ENCODE measurements around the gene NUDT4. TPM values are rescaled to one million over a fixed set of nuclear protein-coding genes. Genes with fewer than 3 reads are reported as not detected.

The NUDT4 gene
- total RNA-seq, 1 donor from 2014 or later = 60.2 TPM

DNA sequence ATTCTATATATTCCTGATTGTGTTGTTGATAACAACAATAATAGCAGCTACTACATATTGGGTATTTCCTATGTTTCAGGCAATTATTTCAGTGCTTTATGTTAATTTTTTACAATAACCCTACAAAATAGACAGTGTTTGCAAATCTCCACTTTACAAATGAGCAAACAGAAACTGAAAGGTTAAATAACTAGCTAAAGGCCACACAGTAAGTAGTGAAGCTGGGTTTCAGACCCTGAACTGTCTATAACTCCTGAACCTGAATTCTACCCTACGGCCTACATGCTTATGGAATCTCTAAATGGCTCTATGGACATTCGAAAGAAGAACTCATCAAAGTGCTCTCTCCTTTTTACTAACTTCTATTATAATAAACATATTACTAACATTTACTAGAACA lies 19.7 kb upstream of the NUDT4 start:
- H3K27me3 ChIP-seq (ENCODE audit: insufficient read depth, low read length) = no peaks in the 10 kb centered on the region
- H3K4me2 ChIP-seq (ENCODE audit: low read length) = no peak overlapping the region
- no peaks in the 10 kb centered on the region for H3K36me3 ChIP-seq (ENCODE audit: insufficient read depth, low read length)
- peaks cover 1% of the 10 kb centered on the region for H3K9me3 Mint-ChIP-seq (ENCODE audit: unreplicated experiment)
- no peak overlapping the region for H3K27ac Mint-ChIP-seq (ENCODE audit: unreplicated experiment)
- no peaks in the 10 kb centered on the region for H3K4me1 ChIP-seq (ENCODE audit: insufficient read depth, low read length)
- TF ChIP-seq, protein P1, sequence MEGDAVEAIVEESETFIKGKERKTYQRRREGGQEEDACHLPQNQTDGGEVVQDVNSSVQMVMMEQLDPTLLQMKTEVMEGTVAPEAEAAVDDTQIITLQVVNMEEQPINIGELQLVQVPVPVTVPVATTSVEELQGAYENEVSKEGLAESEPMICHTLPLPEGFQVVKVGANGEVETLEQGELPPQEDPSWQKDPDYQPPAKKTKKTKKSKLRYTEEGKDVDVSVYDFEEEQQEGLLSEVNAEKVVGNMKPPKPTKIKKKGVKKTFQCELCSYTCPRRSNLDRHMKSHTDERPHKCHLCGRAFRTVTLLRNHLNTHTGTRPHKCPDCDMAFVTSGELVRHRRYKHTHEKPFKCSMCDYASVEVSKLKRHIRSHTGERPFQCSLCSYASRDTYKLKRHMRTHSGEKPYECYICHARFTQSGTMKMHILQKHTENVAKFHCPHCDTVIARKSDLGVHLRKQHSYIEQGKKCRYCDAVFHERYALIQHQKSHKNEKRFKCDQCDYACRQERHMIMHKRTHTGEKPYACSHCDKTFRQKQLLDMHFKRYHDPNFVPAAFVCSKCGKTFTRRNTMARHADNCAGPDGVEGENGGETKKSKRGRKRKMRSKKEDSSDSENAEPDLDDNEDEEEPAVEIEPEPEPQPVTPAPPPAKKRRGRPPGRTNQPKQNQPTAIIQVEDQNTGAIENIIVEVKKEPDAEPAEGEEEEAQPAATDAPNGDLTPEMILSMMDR (IDR thresholded peaks at IDR 0.05; ENCODE audit: insufficient read depth, low read depth, low read length) = no peak
- TF ChIP-seq EZH2 (IDR thresholded peaks at IDR 0.05; ENCODE audit: insufficient read depth, low read length) = no peak
- H3K79me2 ChIP-seq (ENCODE audit: insufficient read depth, low read length) = no peaks in the 10 kb centered on the region
- no peaks in the 10 kb centered on the region for H4K20me1 ChIP-seq (ENCODE audit: insufficient read depth, low read length)
- H3K4me3 Mint-ChIP-seq (ENCODE audit: unreplicated experiment) = no peak overlapping the region
- H3K9me3 ChIP-seq (ENCODE audit: insufficient read depth, low read depth, low read length) = no peaks in the 10 kb centered on the region
- no peak overlapping the region for H3K9ac ChIP-seq (ENCODE audit: low read length)
- no peak overlapping the region for H2AFZ ChIP-seq (ENCODE audit: low read depth, low read length)
- no peaks in the 10 kb centered on the region for H3K36me3 Mint-ChIP-seq (ENCODE audit: low read depth, unreplicated experiment)
- H3K27ac ChIP-seq (ENCODE audit: low read depth, low read length) = no peak overlapping the region
- H3K27me3 Mint-ChIP-seq (ENCODE audit: low read depth, unreplicated experiment) = no peaks in the 10 kb centered on the region
- no peak for FAIRE-seq
- H3K4me3 ChIP-seq (ENCODE audit: insufficient read depth, low read depth, low read length) = no peak overlapping the region
- H3K4me1 Mint-ChIP-seq (ENCODE audit: low read depth, unreplicated experiment) = peaks cover 3% of the 10 kb centered on the region
- no peak for DNase-seq (ENCODE audit: low read depth)

DNA sequence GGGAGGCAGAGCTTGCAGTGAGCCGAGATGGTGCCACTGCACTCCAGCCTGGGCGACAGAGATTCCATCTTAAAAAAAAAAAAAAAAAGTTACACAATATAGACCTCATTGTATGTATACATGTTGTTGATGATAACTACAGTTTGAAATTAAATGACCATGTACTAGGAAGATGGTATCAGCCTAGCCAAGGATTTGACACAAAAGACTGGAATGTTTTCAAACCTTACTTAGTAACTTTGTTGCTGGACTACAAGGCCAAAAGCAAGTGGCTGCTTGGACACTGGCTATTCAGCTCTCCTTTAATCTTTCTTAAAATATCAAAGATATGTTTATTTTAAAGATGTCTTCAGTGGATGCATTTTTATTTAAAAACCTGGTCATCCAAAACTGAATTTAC lies 18.9 kb upstream of the NUDT4 start:
- Mint-ChIP-seq H3K4me3 (ENCODE audit: unreplicated experiment) (no peak overlapping the region), H3K9me3 (ENCODE audit: unreplicated experiment) (no peaks in the 10 kb centered on the region), H3K27me3 (ENCODE audit: low read depth, unreplicated experiment) (no peaks in the 10 kb centered on the region), H3K4me1 (ENCODE audit: low read depth, unreplicated experiment) (peaks cover 5% of the 10 kb centered on the region), H3K27ac (ENCODE audit: unreplicated experiment) (no peak overlapping the region), H3K36me3 (ENCODE audit: low read depth, unreplicated experiment) (no peaks in the 10 kb centered on the region)
- FAIRE-seq (no peak), DNase-seq (ENCODE audit: low read depth) (no peak)
- Histone ChIP-seq H3K4me3 (ENCODE audit: insufficient read depth, low read depth, low read length) (no peak overlapping the region), H2AFZ (ENCODE audit: low read depth, low read length) (no peak overlapping the region), H4K20me1 (ENCODE audit: insufficient read depth, low read length) (no peaks in the 10 kb centered on the region), H3K4me2 (ENCODE audit: low read length) (no peak overlapping the region), H3K9ac (ENCODE audit: low read length) (no peak overlapping the region), H3K27ac (ENCODE audit: low read depth, low read length) (no peak overlapping the region), H3K4me1 (ENCODE audit: insufficient read depth, low read length) (no peaks in the 10 kb centered on the region), H3K79me2 (ENCODE audit: insufficient read depth, low read length) (no peaks in the 10 kb centered on the region), H3K9me3 (ENCODE audit: insufficient read depth, low read depth, low read length) (no peaks in the 10 kb centered on the region), H3K27me3 (ENCODE audit: insufficient read depth, low read length) (no peaks in the 10 kb centered on the region), H3K36me3 (ENCODE audit: insufficient read depth, low read length) (no peaks in the 10 kb centered on the region)
- TF ChIP-seq, protein P1 (IDR thresholded peaks at IDR 0.05; ENCODE audit: insufficient read depth, low read depth, low read length) = no peak
- no peak for TF ChIP-seq EZH2 (IDR thresholded peaks at IDR 0.05; ENCODE audit: insufficient read depth, low read length)

DNA sequence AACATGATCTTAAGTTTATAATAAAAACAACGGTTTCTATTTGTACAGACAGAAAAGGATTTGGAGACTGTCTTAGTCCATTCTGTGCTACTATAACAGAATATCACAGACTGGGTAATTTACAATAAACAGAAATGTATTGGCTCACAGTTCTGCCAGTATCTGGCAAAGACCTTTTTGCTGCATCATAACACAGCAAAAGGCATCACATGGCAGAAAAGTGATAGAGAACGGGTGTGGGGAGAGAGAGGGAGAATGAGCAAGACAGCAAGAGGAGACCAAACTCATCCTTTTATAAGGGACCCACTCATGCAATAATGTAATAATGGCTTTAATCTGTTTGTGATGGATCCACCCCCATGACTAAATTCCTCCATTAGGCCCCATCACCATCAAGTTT lies 17.0 kb upstream of the NUDT4 start:
- Histone ChIP-seq H3K79me2 (ENCODE audit: insufficient read depth, low read length) (no peaks in the 10 kb centered on the region), H3K4me2 (ENCODE audit: low read length) (no peak overlapping the region), H3K36me3 (ENCODE audit: insufficient read depth, low read length) (no peaks in the 10 kb centered on the region), H3K27me3 (ENCODE audit: insufficient read depth, low read length) (no peaks in the 10 kb centered on the region), H3K9me3 (ENCODE audit: insufficient read depth, low read depth, low read length) (no peaks in the 10 kb centered on the region), H3K4me1 (ENCODE audit: insufficient read depth, low read length) (no peaks in the 10 kb centered on the region), H3K9ac (ENCODE audit: low read length) (no peak overlapping the region), H3K27ac (ENCODE audit: low read depth, low read length) (no peak overlapping the region), H2AFZ (ENCODE audit: low read depth, low read length) (no peak overlapping the region), H4K20me1 (ENCODE audit: insufficient read depth, low read length) (no peaks in the 10 kb centered on the region), H3K4me3 (ENCODE audit: insufficient read depth, low read depth, low read length) (no peak overlapping the region)
- no peaks in the 10 kb centered on the region for H3K9me3 Mint-ChIP-seq (ENCODE audit: unreplicated experiment)
- TF ChIP-seq EZH2 (IDR thresholded peaks at IDR 0.05; ENCODE audit: insufficient read depth, low read length) = no peak
- TF ChIP-seq, protein P1 (IDR thresholded peaks at IDR 0.05; ENCODE audit: insufficient read depth, low read depth, low read length) = no peak
- H3K27me3 Mint-ChIP-seq (ENCODE audit: low read depth, unreplicated experiment) = no peaks in the 10 kb centered on the region
- H3K4me3 Mint-ChIP-seq (ENCODE audit: unreplicated experiment) = no peak overlapping the region
- DNase-seq (ENCODE audit: low read depth) (no peak), FAIRE-seq (no peak)
- peaks cover 6% of the 10 kb centered on the region for H3K4me1 Mint-ChIP-seq (ENCODE audit: low read depth, unreplicated experiment)
- H3K36me3 Mint-ChIP-seq (ENCODE audit: low read depth, unreplicated experiment) = no peaks in the 10 kb centered on the region
- no peak overlapping the region for H3K27ac Mint-ChIP-seq (ENCODE audit: unreplicated experiment)

Measured in astrocyte (in vitro differentiated cells and primary cell).